ENCODE measurements around the gene PSME3IP1. TPM values are rescaled to one million over a fixed set of nuclear protein-coding genes. Genes with fewer than 3 reads are reported as not detected.

Gene PSME3IP1
- total RNA-seq, 1 donor from 2014 or later: 77.8 TPM

GRCh38 chr16:57146040-57146647 lies 39.7 kb downstream of the PSME3IP1 start:
- Histone ChIP-seq H3K9me3 (no peaks in the 10 kb centered on the region), H3K4me1 (peaks cover 63% of the 10 kb centered on the region), H3K36me3 (no peaks in the 10 kb centered on the region), H3K4me3 (no peak overlapping the region), H3K27me3 (no peaks in the 10 kb centered on the region), H3K27ac (peak overlapping the region; percentile 68)
- peak; percentile 5 for ATAC-seq
- no peak for TF ChIP-seq CTCF (IDR thresholded peaks at IDR 0.05)
- DNase-seq: no peak
- intact Hi-C loops (cut with DNase I): no loop called here

- peak; percentile 1 for ATAC-seq
- Histone ChIP-seq H3K27ac (peak overlapping the region; percentile 28), H3K4me3 (no peak overlapping the region), H3K36me3 (no peaks in the 10 kb centered on the region), H3K9me3 (no peaks in the 10 kb centered on the region), H3K27me3 (no peaks in the 10 kb centered on the region), H3K4me1 (peaks cover 68% of the 10 kb centered on the region)
- no peak for TF ChIP-seq CTCF (IDR thresholded peaks at IDR 0.05)
- intact Hi-C loops (cut with DNase I): no loop called here
- no peak for DNase-seq
These were observed 40.5 kb downstream of the PSME3IP1 start for GRCh38 chr16:57145046-57146021.

- DNase-seq: no peak
- peak overlapping the region; percentile 28 for H3K27ac ChIP-seq
- intact Hi-C loops (cut with DNase I): no loop called here
These were observed 41.8 kb downstream of the PSME3IP1 start for GRCh38 chr16:57144027-57144426.

GRCh38 chr16:57143149-57143921 lies 42.5 kb downstream of the PSME3IP1 start:
- ATAC-seq: no peak
- intact Hi-C loops (cut with DNase I): no loop called here

More at GRCh38 chr16:57144027-57144426, 41.8 kb downstream of the PSME3IP1 start:
- TF ChIP-seq CTCF (IDR thresholded peaks at IDR 0.05): no peak
- H3K27me3 ChIP-seq: no peaks in the 10 kb centered on the region
- peaks cover 72% of the 10 kb centered on the region for H3K4me1 ChIP-seq
- no peaks in the 10 kb centered on the region for H3K9me3 ChIP-seq
- ATAC-seq: no peak
- no peak overlapping the region for H3K4me3 ChIP-seq
- no peaks in the 10 kb centered on the region for H3K36me3 ChIP-seq

More at GRCh38 chr16:57143149-57143921, 42.5 kb downstream of the PSME3IP1 start:
- DNase-seq: peak; percentile 58
- Histone ChIP-seq H3K36me3 (no peaks in the 10 kb centered on the region), H3K9me3 (no peaks in the 10 kb centered on the region), H3K27me3 (no peaks in the 10 kb centered on the region), H3K27ac (peak overlapping the region; percentile 28), H3K4me3 (no peak overlapping the region), H3K4me1 (peaks cover 65% of the 10 kb centered on the region)
- no peak for TF ChIP-seq CTCF (IDR thresholded peaks at IDR 0.05)

Measured in upper lobe of right lung (tissue), 1 donor.